GM18526 (cell line): Measurements from ENCODE around the gene PMF1.

Experiments used
- POLR2A ChIP-seq: IDR thresholded peaks from 3 replicates; pipeline ENCODE4 v1.6.1; 2011; ENCODE audit not compliant: insufficient read length; ENCODE audit errors: extremely low read depth

The PMF1 gene

DNA sequence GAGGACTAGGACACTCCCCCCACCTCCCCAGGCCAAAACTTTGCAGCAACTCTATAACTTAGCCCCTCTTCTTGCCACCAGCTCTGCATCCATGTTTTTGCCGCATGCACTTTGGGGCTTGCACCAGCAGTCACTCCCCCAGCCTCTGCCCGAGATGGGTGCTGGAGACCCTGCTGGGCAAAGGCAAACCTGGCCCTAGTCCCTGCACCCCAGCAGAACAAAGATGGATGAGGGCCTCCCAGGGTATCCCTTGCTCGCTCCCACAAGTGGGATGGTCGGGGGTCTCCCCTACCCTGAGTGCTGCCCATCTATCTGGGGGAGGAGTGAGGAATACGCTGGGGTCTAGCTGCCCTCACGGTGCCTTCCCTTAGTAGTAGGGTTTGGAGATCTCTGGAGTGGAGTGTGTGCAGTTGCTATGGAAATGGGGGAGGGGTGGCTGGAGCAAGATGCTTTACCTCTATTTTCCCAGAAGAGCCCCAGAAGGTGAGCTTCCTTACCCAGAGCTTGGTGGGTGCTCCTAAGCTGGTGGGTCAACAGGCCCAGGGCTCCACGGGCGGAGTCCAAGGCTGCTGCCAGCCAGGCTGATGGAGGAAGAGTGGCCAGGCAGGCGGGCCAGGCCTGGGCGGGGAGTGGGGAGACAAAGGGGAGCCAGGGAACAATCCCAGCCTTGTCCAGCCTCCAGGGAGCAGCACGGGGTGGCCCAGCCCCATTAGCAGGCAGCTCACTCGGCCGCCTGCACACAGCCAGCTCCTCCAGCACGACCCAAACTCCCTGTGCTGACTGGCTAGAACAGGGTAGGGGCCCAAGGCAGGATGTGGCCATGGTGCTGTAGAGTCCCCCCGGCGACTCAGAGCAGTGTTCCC, 34.9 kb downstream of the PMF1 start, which contains the start of gene PAQR6:
TSS of gene PAQR6 (minus strand) at position 597 of the 863 bp plus-strand sequence. CDS start 1,325 bp downstream, outside the sequence.
- TF ChIP-seq POLR2A, result no peak

DNA sequence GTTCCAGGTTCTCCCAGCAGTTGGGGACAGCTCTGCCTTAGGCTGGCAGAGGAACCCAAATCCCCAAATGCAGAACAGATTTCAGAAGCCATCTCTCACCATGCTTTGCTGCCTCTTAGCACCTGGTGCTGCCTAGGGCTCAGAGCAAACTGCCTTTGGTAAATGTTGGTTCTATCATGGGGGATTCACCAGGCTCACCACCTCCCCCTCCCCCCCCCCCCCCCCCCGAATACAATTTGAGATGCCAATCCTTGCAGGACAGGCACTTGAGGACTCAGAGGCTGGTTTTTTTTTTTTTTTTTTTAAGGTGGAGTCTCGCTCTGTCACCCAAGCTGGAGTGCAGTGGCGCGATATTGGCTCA, 35.5 kb downstream of the PMF1 start:
- TF ChIP-seq POLR2A, result no peak

DNA sequence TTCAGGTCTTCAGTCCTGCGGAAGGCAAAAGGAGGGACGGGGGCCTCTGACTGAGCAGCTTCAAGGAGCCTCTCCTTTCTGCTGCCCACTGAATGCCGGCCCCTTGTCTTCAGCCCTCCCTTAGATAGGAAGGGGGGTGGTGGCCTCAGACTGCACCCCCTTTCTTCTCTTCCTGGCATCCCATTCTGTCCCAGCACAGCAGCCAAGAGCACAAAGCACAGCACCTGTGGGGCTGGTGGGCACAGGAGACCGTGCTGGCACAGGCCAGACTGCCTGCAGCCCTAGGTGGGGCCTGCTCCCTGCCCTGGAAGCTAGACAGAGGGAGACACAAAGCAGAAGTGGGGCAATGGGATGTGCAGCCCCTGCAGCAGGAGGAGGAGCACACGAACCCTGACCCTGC, 36.8 kb downstream of the PMF1 start:
- TF ChIP-seq POLR2A, result no peak

DNA sequence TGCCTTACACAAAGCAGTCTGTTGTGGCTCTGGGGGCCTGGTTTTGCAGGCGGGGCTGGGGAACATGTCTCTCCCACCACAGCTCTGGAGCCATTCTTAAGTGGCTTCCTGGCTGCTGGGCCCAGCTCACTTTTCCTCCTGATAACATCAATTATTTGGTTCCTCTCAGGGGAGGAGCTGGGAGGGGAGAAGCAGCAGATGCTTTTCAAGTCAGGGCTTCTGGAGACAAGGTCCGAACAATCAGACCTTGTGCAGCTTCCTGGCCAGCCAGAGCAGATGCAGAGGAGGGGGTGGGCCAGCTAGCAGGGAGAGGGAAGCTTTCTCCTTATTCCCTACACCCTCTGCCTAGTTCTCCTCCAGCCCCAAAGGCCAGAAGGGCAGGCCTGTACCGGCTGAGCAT, 38.7 kb downstream of the PMF1 start:
- no peak for TF ChIP-seq POLR2A

DNA sequence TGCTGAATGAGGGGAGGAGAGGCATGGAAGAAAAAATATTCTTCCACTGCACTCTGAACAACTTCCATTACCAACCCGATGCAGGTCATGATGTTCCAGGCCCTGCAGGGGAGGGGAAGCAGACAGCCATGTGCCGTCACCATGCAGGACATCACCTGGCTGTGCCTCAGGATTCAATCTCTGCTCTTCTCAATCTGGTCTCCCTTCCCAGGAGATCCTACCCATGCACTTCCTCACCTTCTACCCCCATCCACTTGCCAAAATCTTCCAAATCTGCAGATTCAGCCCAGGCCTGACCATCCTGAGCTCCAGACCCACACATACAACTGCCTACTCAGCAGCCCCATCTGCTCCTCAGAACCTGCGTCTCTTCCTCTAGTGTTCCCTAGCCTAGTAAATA, 40.8 kb downstream of the PMF1 start:
- no peak for TF ChIP-seq POLR2A

DNA sequence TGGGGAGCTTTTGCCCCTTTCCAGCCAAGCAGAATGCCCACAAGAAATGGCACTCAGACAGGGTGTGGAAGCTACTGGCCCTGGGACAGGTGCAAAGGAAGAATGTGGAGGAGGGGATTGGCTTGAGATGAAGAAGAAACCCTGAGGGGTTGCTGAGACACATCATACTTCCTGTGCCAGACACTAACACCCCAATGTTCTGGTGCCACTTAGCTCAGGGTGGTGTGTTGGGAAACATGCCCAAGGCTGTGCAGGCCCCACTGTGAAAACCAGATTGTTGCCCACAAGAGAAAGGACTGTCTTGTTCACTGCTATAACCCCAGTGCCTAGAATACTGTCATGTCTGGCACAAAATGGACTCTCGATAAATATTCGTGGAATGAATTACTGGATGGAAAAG, 44.9 kb downstream of the PMF1 start:
- TF ChIP-seq POLR2A, result no peak

DNA sequence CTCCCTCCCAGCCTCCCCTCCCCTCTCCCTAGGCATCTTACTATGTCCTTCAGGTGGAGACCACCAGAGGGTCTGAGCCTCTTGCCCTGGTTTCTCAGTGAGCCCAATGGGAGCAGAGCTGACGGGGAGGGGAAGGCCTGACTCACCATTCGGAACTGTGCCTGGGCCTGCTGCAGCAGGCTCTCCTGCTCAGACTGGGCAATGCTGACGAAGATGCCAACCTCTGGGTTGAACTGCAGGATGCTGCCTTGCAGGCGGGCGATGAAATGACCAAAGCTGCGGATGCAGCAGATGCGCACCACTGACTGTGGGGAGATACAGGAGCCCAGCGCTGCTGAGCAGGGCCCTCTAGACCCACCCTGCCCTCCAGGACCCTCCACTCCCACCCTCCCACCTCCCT, 46.1 kb downstream of the PMF1 start:
- no peak for TF ChIP-seq POLR2A

DNA sequence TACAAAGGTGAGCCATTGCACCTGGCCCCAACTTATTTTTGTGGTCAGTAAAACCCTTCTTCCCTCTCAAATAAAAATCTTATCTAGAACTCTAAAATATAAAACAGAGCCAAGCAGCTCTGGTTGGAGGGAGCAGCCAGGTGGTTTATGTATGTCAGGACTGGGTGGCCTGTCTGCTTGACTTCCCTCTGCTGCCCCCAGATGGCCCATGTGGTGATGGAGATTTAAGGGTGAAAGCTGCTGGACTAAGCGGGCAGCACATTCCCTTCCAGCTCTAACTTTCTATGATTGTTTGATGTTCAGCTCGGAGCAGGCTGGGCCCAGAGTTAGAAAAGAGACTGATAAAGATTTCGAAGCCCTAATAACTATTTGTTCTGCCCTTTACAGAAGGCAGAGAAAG, 47.0 kb downstream of the PMF1 start:
- TF ChIP-seq POLR2A, result no peak

DNA sequence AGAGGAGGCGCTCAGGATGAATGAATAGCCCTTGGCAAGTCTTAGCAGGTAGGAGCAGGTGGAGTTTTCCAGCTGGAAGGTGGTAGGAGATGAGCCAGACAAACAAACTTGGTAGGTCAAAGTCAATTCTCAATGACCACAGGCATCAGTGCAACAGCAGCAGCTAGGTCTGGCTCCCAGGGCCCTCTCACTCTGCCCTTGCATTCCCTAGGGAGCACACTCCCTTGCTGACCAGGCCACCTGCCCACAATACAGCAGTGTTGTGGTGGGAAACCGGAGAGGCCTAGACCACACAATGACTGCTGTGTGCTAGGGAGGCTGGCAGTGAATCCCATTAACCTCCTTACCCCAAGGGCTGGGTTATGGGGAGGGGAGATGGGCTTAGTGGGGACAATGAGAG, 48.1 kb downstream of the PMF1 start:
- TF ChIP-seq POLR2A, result no peak

DNA sequence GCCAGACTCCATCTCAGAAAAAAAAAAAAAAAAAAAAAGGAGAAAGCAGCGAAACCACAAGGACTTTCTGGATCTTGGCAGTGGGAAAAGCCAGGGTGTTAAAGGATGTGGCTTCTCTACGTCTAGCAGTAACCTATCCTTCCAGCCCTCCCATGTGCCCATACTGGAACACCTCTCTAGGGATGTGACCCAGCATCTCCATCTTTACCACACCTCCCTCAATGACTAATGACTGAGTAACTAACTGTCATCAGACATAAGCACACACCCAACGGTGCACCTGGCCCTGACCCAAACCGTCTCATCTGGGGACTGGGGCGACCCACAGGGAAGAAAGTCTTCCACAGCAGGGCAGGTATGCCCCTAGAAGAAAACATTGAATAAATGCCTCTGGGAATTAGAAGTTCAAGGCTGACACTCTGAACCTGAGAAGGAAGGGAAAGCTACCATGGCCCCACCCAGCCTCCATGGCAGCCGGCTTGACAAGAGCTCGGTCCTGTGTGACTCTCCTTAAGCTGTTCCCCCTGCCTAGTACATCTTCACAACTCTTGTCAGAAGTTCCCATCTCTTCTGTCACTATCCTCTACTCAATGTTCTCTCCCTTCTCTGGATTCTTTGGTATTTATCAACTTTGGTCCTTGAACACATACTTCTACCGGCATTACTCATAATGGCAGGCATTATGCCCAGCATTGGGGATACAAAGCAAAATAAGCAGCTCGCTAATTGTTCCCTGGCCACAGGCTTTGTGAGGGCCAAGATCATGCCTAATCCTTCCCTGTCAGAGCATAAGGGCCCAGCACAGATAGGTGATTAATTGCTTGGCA, 49.9 kb downstream of the PMF1 start:
- no peak for TF ChIP-seq POLR2A

DNA sequence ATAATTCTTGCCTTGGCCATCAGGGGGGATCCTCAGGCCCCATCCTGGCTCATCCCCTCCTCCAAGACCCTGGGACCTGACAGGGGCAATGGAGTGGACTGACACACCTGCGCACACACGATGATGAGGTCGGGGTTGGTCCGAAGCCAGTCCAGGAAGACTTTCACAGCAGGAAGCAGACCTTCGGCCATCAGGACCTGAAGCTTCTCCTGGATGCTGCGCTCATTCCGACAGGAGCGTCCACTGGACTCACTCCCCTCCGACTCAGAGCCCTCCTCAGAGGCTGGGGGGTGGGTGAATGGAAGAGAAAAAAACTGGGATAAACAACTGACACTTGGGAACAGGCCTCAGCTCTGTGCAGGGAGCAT, 50.5 kb downstream of the PMF1 start:
- no peak for TF ChIP-seq POLR2A

DNA sequence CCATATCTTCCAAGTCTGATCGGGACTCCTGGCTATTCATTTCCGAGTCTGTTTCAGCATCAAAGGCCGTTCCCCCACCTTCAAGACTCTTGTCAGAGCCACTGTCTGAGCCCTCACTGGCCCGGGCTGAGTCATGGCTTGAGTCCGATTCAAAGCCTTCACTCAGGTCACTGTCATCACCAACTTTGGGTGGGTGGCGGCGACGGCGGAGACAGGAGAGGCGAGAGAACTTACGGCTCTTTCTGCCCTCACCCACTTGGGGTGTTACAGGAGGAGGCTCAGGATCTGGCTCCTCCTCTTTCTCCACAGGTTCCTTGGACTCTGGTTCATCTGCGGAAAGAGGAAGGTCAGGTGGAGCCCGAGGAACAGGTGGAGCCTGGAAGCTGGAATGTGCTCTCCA, 53.2 kb downstream of the PMF1 start:
- TF ChIP-seq POLR2A, result no peak

DNA sequence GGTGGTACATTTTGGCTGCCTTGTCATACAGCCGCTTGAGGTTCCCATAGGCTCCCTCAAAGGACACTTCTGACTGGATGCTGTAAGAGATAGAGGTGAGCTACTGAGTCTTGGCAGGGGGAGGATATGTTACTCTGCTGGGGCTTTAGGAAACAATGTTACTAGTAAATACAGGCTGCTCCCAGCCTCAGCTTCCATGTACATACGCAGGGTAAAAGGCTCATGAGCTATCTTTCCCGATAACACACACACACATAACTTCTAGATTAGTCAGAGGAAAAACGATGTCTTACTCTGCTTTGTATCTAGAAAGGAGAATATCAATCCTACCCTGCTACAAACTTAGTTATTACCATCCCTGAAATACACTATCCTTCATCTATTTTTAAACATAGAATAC, 55.5 kb downstream of the PMF1 start:
- no peak for TF ChIP-seq POLR2A

DNA sequence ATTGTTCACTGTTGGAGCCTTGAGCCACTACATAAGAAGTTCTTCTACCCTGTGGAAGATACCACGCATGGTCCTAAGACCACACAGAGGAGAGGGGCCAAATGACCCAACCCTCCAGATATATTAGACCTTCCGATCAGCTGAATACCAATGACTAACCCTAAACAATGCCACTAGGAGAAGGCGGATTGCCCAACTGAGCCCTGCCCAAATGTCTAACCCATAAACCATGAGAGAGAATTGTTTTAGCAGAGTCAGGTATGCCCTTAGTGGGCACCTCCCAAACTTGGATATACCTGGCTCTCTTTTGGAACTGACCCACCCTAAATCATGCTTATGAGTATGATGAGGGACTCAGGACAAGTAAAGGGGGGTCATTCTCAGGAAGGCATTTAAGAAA, 57.5 kb downstream of the PMF1 start:
- no peak for TF ChIP-seq POLR2A

DNA sequence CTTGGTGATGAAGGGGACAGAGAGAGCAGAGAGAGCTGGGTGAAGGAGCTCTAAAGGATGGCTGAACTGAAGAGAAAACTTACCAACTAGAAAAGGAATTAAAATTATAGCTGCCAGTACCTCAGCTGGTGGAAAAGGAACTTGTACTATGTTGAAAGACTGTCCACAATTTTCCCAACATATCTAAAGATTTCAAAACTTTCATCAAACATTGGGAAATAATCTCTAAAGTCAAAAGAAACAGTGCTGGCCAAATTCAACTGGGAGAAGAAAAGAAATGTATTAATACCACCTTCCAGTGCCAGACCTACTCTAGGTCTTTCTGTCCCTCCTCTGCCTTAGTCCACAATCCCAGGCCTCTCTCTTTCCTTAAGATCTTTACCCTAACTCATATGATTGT, 63.7 kb downstream of the PMF1 start:
- TF ChIP-seq POLR2A, result no peak

DNA sequence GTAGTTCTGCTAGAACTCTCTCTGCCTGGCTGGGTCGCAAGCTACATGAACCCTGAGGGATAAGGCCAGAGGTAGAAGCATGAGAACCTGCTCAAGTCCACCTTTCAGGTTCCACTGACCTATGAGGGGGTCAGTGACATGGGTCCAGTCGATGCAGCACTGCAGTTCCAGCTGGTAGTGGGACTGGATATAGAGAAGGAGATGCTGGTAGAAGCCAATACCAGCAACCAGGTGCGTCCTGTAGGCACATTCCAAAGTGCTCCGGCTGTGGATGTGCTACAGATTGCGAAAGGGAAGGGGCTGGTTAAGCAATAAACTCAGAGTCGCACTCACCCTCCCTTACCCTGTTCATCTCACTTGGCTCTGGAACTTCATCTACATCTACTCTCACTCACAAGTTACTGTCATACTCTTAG, 64.2 kb downstream of the PMF1 start:
- TF ChIP-seq POLR2A, result no peak
